H1 (cell line): Measurements from ENCODE around the gene LRRC10. TPM values are rescaled to one million over a fixed set of nuclear protein-coding genes. Genes with fewer than 3 reads are reported as not detected.

ENCODE experiments used
- CBX8 ChIP-seq: fragments of 300-800, 300-1000 bp; sonication (generic); IDR thresholded peaks from 2 replicates; pipeline ENCODE4 v1.7.1; 2016; ENCODE audit warnings: low read depth, low read length, borderline replicate concordance
- CHD7 ChIP-seq: fragments of 300-600 bp; sonication (generic); IDR thresholded peaks from 2 replicates; pipeline ENCODE4 v1.7.1; 2012; ENCODE audit warnings: low read length, moderate library complexity, mild to moderate bottlenecking, inconsistent platforms; ENCODE audit not compliant: insufficient replicate concordance
- EGR1 ChIP-seq: IDR thresholded peaks from 2 replicates; pipeline ENCODE4 v1.6.1; 2011; ENCODE audit warnings: low read depth, low read length, borderline replicate concordance
- POU5F1 ChIP-seq: IDR thresholded peaks from 2 replicates; pipeline ENCODE4 v1.6.1; 2011; ENCODE audit warnings: low read depth, mild to moderate bottlenecking, low read length, moderate library complexity
- RBBP5 ChIP-seq: IDR thresholded peaks from 2 replicates; pipeline ENCODE4 v1.7.1; 2012; ENCODE audit warnings: low read depth, mild to moderate bottlenecking, inconsistent platforms, low read length, moderate library complexity, borderline replicate concordance
- SAP30 ChIP-seq: fragments of 300-600 bp; sonication (generic); IDR thresholded peaks from 2 replicates; pipeline ENCODE4 v1.7.1; 2012; ENCODE audit warnings: low read length, moderate library complexity, mild to moderate bottlenecking, inconsistent platforms; ENCODE audit not compliant: insufficient read depth, insufficient replicate concordance
- SIRT6 ChIP-seq: IDR thresholded peaks from one replicate; pipeline ENCODE4 v1.7.1; 2012; ENCODE audit warnings: low read length, inconsistent platforms
- SP1 ChIP-seq: IDR thresholded peaks from 2 replicates; pipeline ENCODE4 v1.6.1; 2011; ENCODE audit warnings: low read depth, low read length
- TCF12 ChIP-seq: IDR thresholded peaks from 2 replicates; pipeline ENCODE4 v1.6.1; 2011; ENCODE audit warnings: low read depth, mild to moderate bottlenecking, low read length
- polyA plus RNA-seq, 7 experiments: library from polyadenylated mRNA; depleted of rRNA in 3 of 7; stranded (reverse) in 5 of 7; unstranded in 2 of 7; fragments of >200 nt in 5 of 7; fragments of 200-250 nt in 2 of 7; gene quantifications; 1 replicate in 5 of 7; 2 replicates in 1 of 7; 4 replicates in 1 of 7; pipeline versions ENCODE4 v1.2.1 to v1.2.3, GENCODE V29; 2011 to 2013; ENCODE audit warnings: missing spikeins in 2 of 7, mixed read lengths in 2 of 7
- total RNA-seq: library from RNA; stranded (reverse); fragmentation: NEBNext Ultra II Directional; extraction: Animal tissue kit (Norgen Biotek cat#: 25700); gene quantifications from 2 replicates; pipeline ENCODE4 v1.2.1, GENCODE V29; 2021
- TF ChIP-seq, protein P1 (sequence below): IDR thresholded peaks from 2 replicates; pipeline ENCODE4 v1.6.1; 2012; ENCODE audit warnings: inconsistent platforms

The LRRC10 gene
- total and polyA plus RNA-seq, 2 of the 8 experiments (the other 6 are each of a cell fraction or from before 2014, with no cell fraction given) = not detected

- TF ChIP-seq CHD7 (no peak), SIRT6 (no peak), RBBP5 (no peak), POU5F1 (no peak), EGR1 (no peak), SP1 (no peak), CBX8 (no peak), TCF12 (no peak), SAP30 (no peak)
- TF ChIP-seq, protein P1, sequence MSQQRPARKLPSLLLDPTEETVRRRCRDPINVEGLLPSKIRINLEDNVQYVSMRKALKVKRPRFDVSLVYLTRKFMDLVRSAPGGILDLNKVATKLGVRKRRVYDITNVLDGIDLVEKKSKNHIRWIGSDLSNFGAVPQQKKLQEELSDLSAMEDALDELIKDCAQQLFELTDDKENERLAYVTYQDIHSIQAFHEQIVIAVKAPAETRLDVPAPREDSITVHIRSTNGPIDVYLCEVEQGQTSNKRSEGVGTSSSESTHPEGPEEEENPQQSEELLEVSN = no peak
- TF ChIP-seq, all 59 proteins: peak for 0
Measured at GRCh38 chr12:69610729-69611128, at the start of gene LRRC10 (continued).
